Memory B cell (primary cell): Measurements from ENCODE around the gene TLE4.
"Not testable (repeated sequence)": the region's sequence is repeated elsewhere in the genome, so short reads cannot be mapped to it uniquely, and the experiment has no call there.

ENCODE experiments used
- ATAC-seq: fragments of 150-1000 bp; cut with Tn5 transposase; 2 replicates; pipeline ENCODE4 v1.10.0; 2021; ENCODE audit warnings: low read depth, mild to moderate bottlenecking, moderate library complexity
- DNase-seq, 2 donors: peaks; one replicate each; pipeline ENCODE4 v3.0.0; 2022; ENCODE audit warnings: low spot score in 2 of 2
- H3K27ac Mint-ChIP-seq: one replicate; pipeline ENCODE4 v1.8.0; 2022; ENCODE audit warnings: mild to moderate bottlenecking, moderate library complexity, mixed read lengths
- H3K27me3 Mint-ChIP-seq: one replicate; pipeline ENCODE4 v1.8.0; 2022; ENCODE audit warnings: mixed read lengths
- H3K36me3 Mint-ChIP-seq: one replicate; pipeline ENCODE4 v1.8.0; 2022; ENCODE audit warnings: mild to moderate bottlenecking, mixed read lengths
- H3K4me1 Mint-ChIP-seq: one replicate; pipeline ENCODE4 v1.8.0; 2022; ENCODE audit warnings: mixed read lengths
- H3K4me3 Mint-ChIP-seq: one replicate; pipeline ENCODE4 v1.8.0; 2022; ENCODE audit warnings: mild to moderate bottlenecking, moderate library complexity, mixed read lengths
- H3K9me3 Mint-ChIP-seq: one replicate; pipeline ENCODE4 v1.8.0; 2022; ENCODE audit warnings: mixed read lengths

TLE4 gene

GRCh38 chr9:79719989-79720388, 148.2 kb downstream of the TLE4 start:
- Mint-ChIP-seq H3K36me3 (peaks cover 37% of the 10 kb centered on the region), H3K9me3 (no peaks in the 10 kb centered on the region), H3K4me3 (no peak overlapping the region), H3K27ac (no peak overlapping the region), H3K4me1 (no peaks in the 10 kb centered on the region), H3K27me3 (no peaks in the 10 kb centered on the region)
- no peak for ATAC-seq
- DNase-seq, result no peak

DNA sequence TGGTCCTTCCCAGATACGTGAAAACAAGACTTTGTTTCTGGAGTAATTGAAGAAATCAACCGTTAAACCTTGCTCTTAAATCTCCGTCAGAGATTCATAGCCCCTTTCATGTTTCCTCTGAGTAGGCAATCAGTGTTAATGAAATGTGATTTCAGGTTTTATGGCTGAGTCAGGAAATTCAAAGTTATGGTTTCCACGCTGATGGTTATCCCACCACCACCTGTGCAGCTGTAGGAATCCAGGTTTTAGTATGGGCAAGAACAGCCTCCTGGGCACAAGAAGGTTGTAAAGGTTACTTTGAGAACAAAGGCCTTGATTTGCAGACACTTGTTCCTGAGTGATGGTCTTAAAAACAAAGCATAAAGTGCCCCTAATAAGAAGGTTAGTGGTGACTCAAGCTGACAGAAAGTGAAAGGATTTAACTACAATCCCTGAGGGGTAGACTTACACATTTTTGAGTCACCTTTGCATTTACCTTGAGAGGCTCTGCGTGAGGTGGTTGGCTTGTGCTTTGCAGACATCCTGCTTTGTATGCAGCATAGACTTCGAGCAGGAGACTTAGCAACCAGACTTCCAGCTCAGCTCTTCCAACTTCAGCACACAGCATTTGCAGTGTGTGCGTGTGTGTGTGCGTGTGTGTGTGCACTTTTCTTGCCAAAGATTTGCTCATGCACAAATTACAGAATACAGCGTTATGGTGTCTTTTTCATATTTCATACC, 159.6 kb downstream of the TLE4 start:
- Mint-ChIP-seq H3K4me1 (peaks cover 11% of the 10 kb centered on the region), H3K9me3 (peaks cover 11% of the 10 kb centered on the region), H3K36me3 (peaks cover 14% of the 10 kb centered on the region), H3K27me3 (peaks cover 1% of the 10 kb centered on the region), H3K4me3 (no peak overlapping the region), H3K27ac (peak overlapping the region; percentile 38)
- ATAC-seq (peak; percentile 74), DNase-seq (no peak)

GRCh38 chr9:79735023-79735779, 163.4 kb downstream of the TLE4 start:
- DNase-seq (no peak), ATAC-seq (no peak)
- H3K27me3 Mint-ChIP-seq, result peaks cover 1% of the 10 kb centered on the region
- no peak overlapping the region for H3K4me3 Mint-ChIP-seq
- peaks cover 11% of the 10 kb centered on the region for H3K9me3 Mint-ChIP-seq
- peaks cover 6% of the 10 kb centered on the region for H3K36me3 Mint-ChIP-seq
- H3K4me1 Mint-ChIP-seq, result peaks cover 11% of the 10 kb centered on the region
- no peak overlapping the region for H3K27ac Mint-ChIP-seq

GRCh38 chr9:79736051-79736450, 164.3 kb downstream of the TLE4 start:
- peaks cover 11% of the 10 kb centered on the region for H3K9me3 Mint-ChIP-seq
- peaks cover 7% of the 10 kb centered on the region for H3K4me1 Mint-ChIP-seq
- no peak for DNase-seq
- H3K27me3 Mint-ChIP-seq, result peaks cover 1% of the 10 kb centered on the region
- no peak overlapping the region for H3K27ac Mint-ChIP-seq
- ATAC-seq, result no peak
- H3K36me3 Mint-ChIP-seq, result peaks cover 5% of the 10 kb centered on the region
- no peak overlapping the region for H3K4me3 Mint-ChIP-seq

DNA sequence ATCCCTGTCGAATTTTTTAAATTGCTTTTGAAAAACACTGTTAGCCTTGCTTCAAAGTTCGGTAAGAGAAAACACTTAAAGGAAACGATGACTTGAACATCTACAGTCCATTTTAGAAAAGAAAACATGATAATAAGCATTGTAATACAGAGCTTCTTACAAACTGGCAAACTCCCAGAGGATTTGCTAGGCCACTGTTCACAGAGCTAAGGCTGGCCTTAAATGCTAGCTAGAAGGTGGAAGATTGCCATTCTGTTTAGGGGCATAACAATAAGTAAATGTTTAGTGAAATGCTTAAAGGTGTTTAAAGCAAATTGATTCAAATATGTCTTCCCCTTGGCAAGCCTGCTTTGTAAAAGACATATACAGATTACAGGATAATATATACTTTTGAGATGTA, 169.6 kb downstream of the TLE4 start:
- no peak overlapping the region for H3K27ac Mint-ChIP-seq
- no peaks in the 10 kb centered on the region for H3K27me3 Mint-ChIP-seq
- H3K36me3 Mint-ChIP-seq, result no peaks in the 10 kb centered on the region
- no peak for ATAC-seq
- no peak overlapping the region for H3K4me3 Mint-ChIP-seq
- peaks cover 8% of the 10 kb centered on the region for H3K4me1 Mint-ChIP-seq
- H3K9me3 Mint-ChIP-seq, result peaks cover 1% of the 10 kb centered on the region
- no peak for DNase-seq

GRCh38 chr9:79742110-79742721, 170.5 kb downstream of the TLE4 start:
- Mint-ChIP-seq H3K27ac (no peak overlapping the region), H3K4me1 (peaks cover 8% of the 10 kb centered on the region), H3K36me3 (no peaks in the 10 kb centered on the region), H3K27me3 (no peaks in the 10 kb centered on the region), H3K9me3 (peaks cover 1% of the 10 kb centered on the region), H3K4me3 (no peak overlapping the region)
- DNase-seq (no peak), ATAC-seq (no peak)

GRCh38 chr9:79744521-79744920, 172.8 kb downstream of the TLE4 start:
- H3K27me3 Mint-ChIP-seq, result no peaks in the 10 kb centered on the region
- H3K9me3 Mint-ChIP-seq, result peaks cover 1% of the 10 kb centered on the region
- ATAC-seq, result no peak
- no peak overlapping the region for H3K4me3 Mint-ChIP-seq
- no peaks in the 10 kb centered on the region for H3K36me3 Mint-ChIP-seq
- peaks cover 8% of the 10 kb centered on the region for H3K4me1 Mint-ChIP-seq
- no peak for DNase-seq
- no peak overlapping the region for H3K27ac Mint-ChIP-seq

DNA sequence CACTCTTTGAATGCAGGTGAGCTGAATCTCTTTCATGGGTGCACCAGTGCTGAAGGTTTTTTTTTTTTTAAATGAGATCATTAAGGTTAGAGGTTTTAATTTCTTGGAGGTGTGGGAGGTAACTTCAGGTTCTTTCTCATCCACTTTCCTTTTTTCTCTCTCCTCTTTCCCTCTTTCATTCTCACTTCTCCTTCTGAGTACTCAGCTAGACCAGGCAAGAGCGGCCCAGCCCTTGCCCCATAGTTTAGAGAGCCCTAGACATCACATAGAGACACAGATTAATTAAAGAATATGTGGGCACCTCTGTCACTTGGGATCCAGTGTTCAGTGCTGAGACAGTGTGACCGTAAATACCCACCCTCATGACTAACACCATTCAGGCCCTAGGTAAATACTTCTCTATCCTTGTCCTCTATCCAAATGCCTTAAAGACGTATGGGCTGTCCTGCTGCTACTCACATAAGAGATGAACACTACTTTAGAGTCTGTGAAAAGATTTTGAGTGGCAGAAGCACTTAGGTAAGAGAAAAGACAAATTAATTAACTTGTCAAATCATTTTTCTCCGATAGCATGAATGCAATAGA, 174.1 kb downstream of the TLE4 start:
- DNase-seq, result no peak
- no peaks in the 10 kb centered on the region for H3K27me3 Mint-ChIP-seq
- peaks cover 8% of the 10 kb centered on the region for H3K4me1 Mint-ChIP-seq
- H3K27ac Mint-ChIP-seq, result no peak overlapping the region
- H3K9me3 Mint-ChIP-seq, result peaks cover 1% of the 10 kb centered on the region
- H3K4me3 Mint-ChIP-seq, result no peak overlapping the region
- H3K36me3 Mint-ChIP-seq, result no peaks in the 10 kb centered on the region
- ATAC-seq, result no peak

- not testable (repeated sequence) for H3K4me1 Mint-ChIP-seq, H3K36me3 Mint-ChIP-seq, H3K4me3 Mint-ChIP-seq, H3K27me3 Mint-ChIP-seq, ATAC-seq, H3K27ac Mint-ChIP-seq, H3K9me3 Mint-ChIP-seq, DNase-seq
Measured at GRCh38 chr9:79751895-79752466, 180.2 kb downstream of the TLE4 start.

DNA sequence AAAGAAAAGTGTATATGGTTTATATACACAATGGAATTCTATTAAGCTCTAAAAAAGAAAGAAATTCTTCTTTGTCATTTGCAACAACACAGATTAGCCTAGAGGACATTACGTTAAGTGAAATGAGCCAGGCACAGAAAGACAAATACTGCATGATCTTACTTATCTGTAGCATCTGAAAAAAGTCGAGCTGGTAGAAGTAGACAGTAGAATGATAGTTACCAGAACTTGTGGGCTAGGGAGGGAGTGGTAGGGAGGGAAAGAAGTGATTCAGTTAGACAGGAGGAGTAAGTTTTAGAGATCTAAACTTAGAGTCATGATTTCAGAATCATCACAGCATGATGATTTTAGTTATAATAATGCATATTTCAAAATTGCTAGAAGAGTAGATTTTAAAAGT, 184.6 kb downstream of the TLE4 start:
- peaks cover 6% of the 10 kb centered on the region for H3K9me3 Mint-ChIP-seq

DNA sequence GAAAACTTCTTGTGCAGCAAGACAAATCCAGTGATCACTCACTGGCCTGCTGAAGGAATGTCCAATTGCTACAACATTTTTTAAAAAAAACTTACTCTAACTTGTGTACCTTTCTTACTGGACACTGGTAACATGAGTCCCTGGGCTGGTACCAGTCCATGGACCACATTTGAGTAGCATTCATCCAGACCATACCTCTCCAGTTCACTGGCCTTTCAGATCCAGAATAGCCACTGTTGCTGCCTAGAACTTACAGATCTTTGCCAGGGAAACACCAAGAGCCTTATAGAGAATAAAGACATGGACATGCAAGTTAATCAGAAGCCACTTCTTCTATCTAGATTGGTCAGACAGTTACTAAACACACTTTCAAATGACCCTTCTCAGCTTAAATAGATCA, 185.3 kb downstream of the TLE4 start:
- no peaks in the 10 kb centered on the region for H3K27me3 Mint-ChIP-seq

More for the DNA sequence above, 184.6 kb downstream of the TLE4 start:
- Mint-ChIP-seq H3K36me3 (peaks cover 4% of the 10 kb centered on the region), H3K4me1 (no peaks in the 10 kb centered on the region), H3K27ac (no peak overlapping the region), H3K4me3 (no peak overlapping the region), H3K27me3 (no peaks in the 10 kb centered on the region)
- DNase-seq (no peak), ATAC-seq (no peak)

DNA sequence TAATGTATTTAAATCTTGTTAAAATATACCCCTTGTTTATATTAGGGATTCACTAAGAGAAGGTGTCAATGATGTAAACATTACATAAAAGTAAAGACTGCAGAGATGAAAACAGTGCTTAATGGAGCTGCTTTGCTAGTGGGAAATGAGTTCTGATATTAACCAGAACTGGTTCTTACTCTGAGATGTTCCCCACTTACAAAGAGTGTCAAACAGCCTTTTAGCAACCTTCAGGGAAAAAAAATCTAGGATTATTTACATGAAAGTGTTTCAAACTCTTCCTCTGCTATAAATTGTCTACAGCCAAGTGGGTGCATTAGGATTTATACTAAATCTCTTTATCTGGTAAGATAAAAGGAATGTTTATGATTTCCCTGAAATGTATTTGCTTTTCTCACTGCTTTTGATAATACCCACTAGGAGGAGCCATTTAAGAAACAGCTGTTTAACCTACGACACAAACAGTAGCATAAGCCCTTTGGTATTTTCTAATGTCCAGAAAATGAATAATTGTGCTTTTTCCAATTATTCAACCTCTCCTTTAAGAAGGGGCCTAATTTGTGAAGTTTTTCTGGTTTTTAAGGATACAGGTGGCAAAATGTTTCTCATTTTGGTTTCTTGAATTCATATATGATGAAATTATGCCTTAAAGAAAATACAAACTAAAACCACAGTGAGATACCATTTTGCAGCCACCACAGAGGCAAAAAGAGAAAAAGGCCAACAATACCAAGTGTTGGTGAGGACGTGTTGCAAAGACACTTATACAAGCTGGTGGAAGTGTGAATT, 186.3 kb downstream of the TLE4 start:
- Mint-ChIP-seq H3K4me1 (no peaks in the 10 kb centered on the region), H3K4me3 (no peak overlapping the region), H3K9me3 (peaks cover 2% of the 10 kb centered on the region), H3K27me3 (no peaks in the 10 kb centered on the region), H3K27ac (no peak overlapping the region), H3K36me3 (peaks cover 2% of the 10 kb centered on the region)
- DNase-seq (no peak), ATAC-seq (no peak)

More for the DNA sequence above, 185.3 kb downstream of the TLE4 start:
- no peaks in the 10 kb centered on the region for H3K4me1 Mint-ChIP-seq
- ATAC-seq, result no peak
- no peak overlapping the region for H3K4me3 Mint-ChIP-seq
- peaks cover 6% of the 10 kb centered on the region for H3K9me3 Mint-ChIP-seq
- H3K36me3 Mint-ChIP-seq, result peaks cover 4% of the 10 kb centered on the region
- no peak for DNase-seq
- peak overlapping the region; percentile 32 for H3K27ac Mint-ChIP-seq

DNA sequence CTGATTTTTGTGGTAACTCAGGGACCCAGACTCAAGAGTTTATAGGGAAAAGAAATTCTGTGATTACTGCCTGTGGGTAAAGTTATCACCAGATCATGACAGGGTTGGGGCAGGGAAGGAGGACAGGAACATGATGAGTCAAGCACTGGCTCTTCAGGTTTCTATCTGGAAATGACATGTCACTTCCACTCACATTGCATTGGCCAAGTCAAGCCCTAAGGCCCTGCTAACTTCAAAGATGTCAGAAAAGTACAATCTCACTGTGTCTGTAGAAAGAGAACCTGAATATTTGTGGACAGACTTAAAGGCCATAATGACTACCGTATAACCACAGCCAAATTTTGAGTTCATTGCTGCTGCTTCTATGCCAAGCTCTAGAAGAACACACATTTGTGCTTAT, 187.7 kb downstream of the TLE4 start:
- Mint-ChIP-seq H3K9me3 (no peaks in the 10 kb centered on the region), H3K4me3 (no peak overlapping the region), H3K27me3 (no peaks in the 10 kb centered on the region), H3K36me3 (no peaks in the 10 kb centered on the region), H3K4me1 (no peaks in the 10 kb centered on the region), H3K27ac (no peak overlapping the region)
- DNase-seq (no peak), ATAC-seq (no peak)
